ENCODE results near the gene ANAPC2. TPM values are rescaled to one million over a fixed set of nuclear protein-coding genes. Genes with fewer than 3 reads are reported as not detected.

The ANAPC2 gene
- total RNA-seq, 2 donors from 2014 or later: 66.5 to 69.2 TPM

- H3K4me3 ChIP-seq (ENCODE audit: low read length): no peak overlapping the region
- Mint-ChIP-seq H3K9me3 (no peaks in the 10 kb centered on the region), H3K4me1 (peaks cover 5% of the 10 kb centered on the region), H3K27ac (no peak overlapping the region), H3K27me3 (ENCODE audit: insufficient read depth) (no peaks in the 10 kb centered on the region), H3K4me3 (no peak overlapping the region), H3K36me3 (ENCODE audit: low read depth) (peaks cover 24% of the 10 kb centered on the region)
- TF ChIP-seq, protein P1, sequence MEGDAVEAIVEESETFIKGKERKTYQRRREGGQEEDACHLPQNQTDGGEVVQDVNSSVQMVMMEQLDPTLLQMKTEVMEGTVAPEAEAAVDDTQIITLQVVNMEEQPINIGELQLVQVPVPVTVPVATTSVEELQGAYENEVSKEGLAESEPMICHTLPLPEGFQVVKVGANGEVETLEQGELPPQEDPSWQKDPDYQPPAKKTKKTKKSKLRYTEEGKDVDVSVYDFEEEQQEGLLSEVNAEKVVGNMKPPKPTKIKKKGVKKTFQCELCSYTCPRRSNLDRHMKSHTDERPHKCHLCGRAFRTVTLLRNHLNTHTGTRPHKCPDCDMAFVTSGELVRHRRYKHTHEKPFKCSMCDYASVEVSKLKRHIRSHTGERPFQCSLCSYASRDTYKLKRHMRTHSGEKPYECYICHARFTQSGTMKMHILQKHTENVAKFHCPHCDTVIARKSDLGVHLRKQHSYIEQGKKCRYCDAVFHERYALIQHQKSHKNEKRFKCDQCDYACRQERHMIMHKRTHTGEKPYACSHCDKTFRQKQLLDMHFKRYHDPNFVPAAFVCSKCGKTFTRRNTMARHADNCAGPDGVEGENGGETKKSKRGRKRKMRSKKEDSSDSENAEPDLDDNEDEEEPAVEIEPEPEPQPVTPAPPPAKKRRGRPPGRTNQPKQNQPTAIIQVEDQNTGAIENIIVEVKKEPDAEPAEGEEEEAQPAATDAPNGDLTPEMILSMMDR (conservative IDR thresholded peaks at IDR 0.05): peak; percentile 53
- peaks cover 11% of the 10 kb centered on the region for H3K4me1 ChIP-seq (ENCODE audit: control insufficient read depth, insufficient read depth, low read length)
- no peak overlapping the region for H3K27ac ChIP-seq (ENCODE audit: low read depth, low read length)
- H3K36me3 ChIP-seq (ENCODE audit: control insufficient read depth, insufficient read depth, low read length): peaks cover 19% of the 10 kb centered on the region
- 93 to 96% methylated on average over 44 to 49 of the region's 49 CpGs for WGBS, 2 experiments (ENCODE audit: insufficient coverage in 1 of 2, insufficient read length in 1 of 2)
- no peaks in the 10 kb centered on the region for H3K9me3 ChIP-seq (ENCODE audit: control insufficient read depth, low read length)
- no peaks in the 10 kb centered on the region for H3K27me3 ChIP-seq (ENCODE audit: control insufficient read depth, insufficient read depth, low read length, poor library complexity, severe bottlenecking)
- no peak overlapping the region for H3K9ac ChIP-seq (ENCODE audit: extremely low read depth, low read length, poor library complexity, severe bottlenecking)
- no peak for DNase-seq
Measured at GRCh38 chr9:137213160-137214060, 25.1 kb upstream of the ANAPC2 start.

DNA sequence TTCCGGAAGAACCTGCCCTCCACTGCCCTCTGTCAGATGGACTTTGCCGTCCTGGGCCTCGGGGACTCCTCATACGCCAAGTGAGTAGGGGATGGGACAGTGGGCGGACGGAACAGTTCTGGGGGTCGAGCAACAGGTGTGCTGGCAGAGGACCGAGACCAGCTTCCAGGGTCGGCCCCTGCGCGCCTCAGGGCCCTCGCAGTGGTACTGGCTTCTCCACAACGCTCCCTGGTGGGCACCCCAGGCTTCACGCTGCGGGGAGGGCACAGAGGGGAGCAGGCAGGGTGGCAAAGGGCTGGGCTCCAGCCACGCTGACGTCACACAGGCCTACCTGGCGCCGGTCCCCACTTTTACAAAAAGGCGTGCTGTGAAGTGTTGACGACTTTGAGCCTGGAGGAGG is 24.2 kb upstream of the ANAPC2 start:
- H3K4me3 ChIP-seq (ENCODE audit: low read length): no peak overlapping the region
- H3K9me3 ChIP-seq (ENCODE audit: control insufficient read depth, low read length): no peaks in the 10 kb centered on the region
- H3K4me1 ChIP-seq (ENCODE audit: control insufficient read depth, insufficient read depth, low read length): peaks cover 3% of the 10 kb centered on the region
- no peak overlapping the region for H3K27ac Mint-ChIP-seq
- no peak for DNase-seq
- no peak overlapping the region for H3K27ac ChIP-seq (ENCODE audit: low read depth, low read length)
- H3K4me3 Mint-ChIP-seq: no peak overlapping the region
- H3K36me3 ChIP-seq (ENCODE audit: control insufficient read depth, insufficient read depth, low read length): peaks cover 19% of the 10 kb centered on the region
- no peaks in the 10 kb centered on the region for H3K27me3 Mint-ChIP-seq (ENCODE audit: insufficient read depth)
- WGBS, 2 experiments (ENCODE audit: insufficient coverage in 1 of 2, insufficient read length in 1 of 2): 96 to 98% methylated on average over 19 to 21 of the region's 21 CpGs
- peaks cover 29% of the 10 kb centered on the region for H3K36me3 Mint-ChIP-seq (ENCODE audit: low read depth)
- TF ChIP-seq, protein P1 (conservative IDR thresholded peaks at IDR 0.05): peak; percentile 24
- H3K27me3 ChIP-seq (ENCODE audit: control insufficient read depth, insufficient read depth, low read length, poor library complexity, severe bottlenecking): no peaks in the 10 kb centered on the region
- no peak overlapping the region for H3K9ac ChIP-seq (ENCODE audit: extremely low read depth, low read length, poor library complexity, severe bottlenecking)
- peaks cover 5% of the 10 kb centered on the region for H3K4me1 Mint-ChIP-seq
- H3K9me3 Mint-ChIP-seq: no peaks in the 10 kb centered on the region

- H3K36me3 ChIP-seq (ENCODE audit: control insufficient read depth, insufficient read depth, low read length): peaks cover 25% of the 10 kb centered on the region
- 86 to 90% methylated on average over 9 to 13 of the region's 13 CpGs for WGBS, 2 experiments (ENCODE audit: insufficient coverage in 1 of 2, insufficient read length in 1 of 2)
- H3K27me3 Mint-ChIP-seq (ENCODE audit: insufficient read depth): no peaks in the 10 kb centered on the region
- DNase-seq: no peak
- no peaks in the 10 kb centered on the region for H3K9me3 Mint-ChIP-seq
- no peak overlapping the region for H3K9ac ChIP-seq (ENCODE audit: extremely low read depth, low read length, poor library complexity, severe bottlenecking)
- TF ChIP-seq, protein P1 (conservative IDR thresholded peaks at IDR 0.05): no peak
- H3K27ac Mint-ChIP-seq: peak overlapping the region; percentile 22
- H3K27ac ChIP-seq (ENCODE audit: low read depth, low read length): no peak overlapping the region
- no peaks in the 10 kb centered on the region for H3K27me3 ChIP-seq (ENCODE audit: control insufficient read depth, insufficient read depth, low read length, poor library complexity, severe bottlenecking)
- H3K4me1 Mint-ChIP-seq: peaks cover under 1% of the 10 kb centered on the region
- H3K36me3 Mint-ChIP-seq (ENCODE audit: low read depth): peaks cover 39% of the 10 kb centered on the region
- H3K4me1 ChIP-seq (ENCODE audit: control insufficient read depth, insufficient read depth, low read length): peaks cover 3% of the 10 kb centered on the region
- H3K4me3 Mint-ChIP-seq: no peak overlapping the region
- H3K9me3 ChIP-seq (ENCODE audit: control insufficient read depth, low read length): no peaks in the 10 kb centered on the region
- no peak overlapping the region for H3K4me3 ChIP-seq (ENCODE audit: low read length)
Measured at GRCh38 chr9:137211532-137211931, 23.2 kb upstream of the ANAPC2 start.
